ENCODE measurements around the gene PEAK1.

- no peak for TF ChIP-seq CTCF (IDR thresholded peaks at IDR 0.05 in 2 of 3, conservative IDR thresholded peaks at IDR 0.05 in 1 of 3; ENCODE audit: control insufficient read depth in 2 of 3, extremely low read depth in 1 of 3, insufficient read depth in 1 of 3, low read depth in 3 of 3, low read length in 3 of 3)
- no peak for TF ChIP-seq EGR1 (IDR thresholded peaks at IDR 0.05; ENCODE audit: borderline replicate concordance in 1 of 2, low read depth in 2 of 2, low read length in 2 of 2)
- no peak for TF ChIP-seq FOXM1 (IDR thresholded peaks at IDR 0.05; ENCODE audit: low read depth, low read length)
- no peak for TF ChIP-seq MXI1 (IDR thresholded peaks at IDR 0.05; ENCODE audit: low read depth, low read length)
- no peak for TF ChIP-seq PKNOX1 (IDR thresholded peaks at IDR 0.05)
- no peak for TF ChIP-seq YY1 (IDR thresholded peaks at IDR 0.05; ENCODE audit: low read depth, low read length)
These were observed 39.9 kb downstream of the PEAK1 start for GRCh38 chr15:77380033-77380432.

Measured in GM12878 (cell line).